ENCODE results near the gene LRRC25.

Gene LRRC25

GRCh38 chr19:18397242-18398202 lies at the start of gene LRRC25:
Gene LRRC25, minus strand, starts transcription at chr19:18397622. Its CDS starts 659 bp downstream, at chr19:18396963.
- DNase-seq (ENCODE audit: low read depth): no peak

- no peak for DNase-seq (ENCODE audit: low read depth)
These were observed 49.5 kb upstream of the LRRC25 start for GRCh38 chr19:18446811-18447359.

GRCh38 chr19:18446145-18446810 lies 48.9 kb upstream of the LRRC25 start:
- no peak for DNase-seq (ENCODE audit: low read depth)

GRCh38 chr19:18445262-18445948 lies 48.0 kb upstream of the LRRC25 start:
- DNase-seq (ENCODE audit: low read depth): no peak

DNA sequence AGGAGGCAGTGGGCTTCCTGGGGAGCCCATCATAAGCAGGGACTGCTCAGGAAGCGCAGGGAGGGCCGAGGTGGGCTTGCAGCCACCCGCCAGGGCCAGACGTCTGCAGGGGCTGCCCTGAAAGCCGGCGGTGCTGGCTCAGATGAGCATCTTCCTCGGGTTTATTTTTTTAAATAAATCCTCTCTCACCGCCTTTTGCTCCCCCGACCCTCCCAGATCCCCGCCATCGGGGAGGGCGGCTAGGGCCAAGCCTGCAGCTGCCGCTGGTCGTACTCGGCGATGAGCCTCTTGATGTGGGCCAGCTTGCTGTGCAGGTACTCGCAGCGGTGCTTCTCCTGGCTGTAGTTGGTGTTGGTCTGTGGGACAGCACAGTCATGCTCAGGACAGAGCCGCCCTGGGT lies 47.1 kb upstream of the LRRC25 start:
- no peak for DNase-seq (ENCODE audit: low read depth)

DNA sequence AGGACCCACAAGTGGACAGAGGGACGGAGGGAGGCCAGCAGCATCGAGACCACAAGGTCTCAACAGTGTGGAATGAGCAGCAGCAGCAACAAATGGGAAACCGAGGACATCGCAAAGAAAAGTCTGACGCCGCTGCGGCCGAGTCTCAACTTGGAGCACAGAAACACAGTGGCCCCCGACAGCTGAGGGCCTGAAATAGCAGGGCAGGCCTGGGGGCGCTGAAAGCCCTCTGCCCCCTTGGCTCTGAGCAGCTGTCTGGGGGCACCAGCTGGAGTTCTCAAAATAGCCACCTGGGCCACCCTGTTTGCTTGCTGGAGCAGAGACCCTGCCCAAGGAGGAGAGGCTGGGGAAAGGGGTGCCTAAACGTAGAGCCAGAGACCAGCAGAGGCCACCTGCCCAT lies 46.4 kb upstream of the LRRC25 start:
- no peak for DNase-seq (ENCODE audit: low read depth)

GRCh38 chr19:18443406-18443805 lies 46.0 kb upstream of the LRRC25 start:
- DNase-seq (ENCODE audit: low read depth): no peak

DNA sequence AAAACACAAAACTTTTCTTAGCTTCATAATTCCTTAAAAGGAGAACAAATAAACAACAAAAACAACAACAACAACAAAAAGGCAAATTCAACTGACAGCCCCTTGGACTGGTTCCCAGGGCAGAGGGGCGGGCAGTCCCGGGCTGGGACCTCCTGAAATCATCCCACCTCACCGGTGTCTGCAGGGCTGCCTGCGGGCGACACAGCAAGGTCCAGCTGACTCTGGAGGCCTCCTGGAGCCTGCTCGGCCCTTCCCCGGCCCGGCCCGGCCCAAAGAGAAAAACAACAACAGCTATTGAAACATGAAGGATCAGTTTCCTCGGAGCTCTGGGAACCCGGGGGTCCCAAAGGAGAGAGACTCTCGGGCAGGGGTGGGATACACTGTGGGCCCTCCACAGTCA lies 45.5 kb upstream of the LRRC25 start:
- no peak for DNase-seq (ENCODE audit: low read depth)

DNA sequence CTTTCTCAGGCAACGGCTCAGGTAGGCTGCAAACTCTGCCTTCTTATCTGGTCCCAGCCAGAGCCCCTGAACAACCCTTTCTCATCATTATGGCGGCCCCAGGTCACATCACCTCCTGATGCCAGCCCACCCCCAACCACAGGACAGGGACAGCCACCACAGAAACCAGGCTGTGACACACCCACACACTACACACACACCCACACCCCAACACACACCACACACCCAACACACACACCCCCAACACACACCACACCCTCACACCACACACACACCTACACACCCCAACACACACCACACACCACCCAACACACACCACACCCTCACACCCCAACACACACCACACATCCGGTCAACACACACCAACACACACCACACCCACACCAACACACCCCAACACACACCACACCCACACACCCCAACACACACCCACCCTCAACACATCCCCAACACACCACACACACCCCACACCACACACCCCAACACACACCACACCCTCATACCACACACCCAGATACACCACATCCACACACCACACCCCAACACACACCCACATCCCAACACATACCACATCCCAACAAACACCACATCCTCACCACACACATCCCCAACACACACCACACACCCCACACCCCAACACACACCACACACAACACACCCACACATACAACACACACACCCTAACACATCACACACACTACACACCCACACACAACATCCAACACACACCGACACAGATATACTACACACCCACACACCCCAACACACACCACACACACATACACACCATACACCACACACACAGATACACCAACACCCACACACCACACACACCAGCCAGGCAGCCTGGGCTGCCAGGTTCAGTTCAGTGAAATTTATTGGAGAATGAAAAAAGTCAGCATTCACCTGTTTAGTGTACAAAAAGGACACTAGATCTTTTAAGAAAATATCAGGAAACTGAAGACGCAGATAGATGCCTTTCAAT lies 44.7 kb upstream of the LRRC25 start:
- no peak for DNase-seq (ENCODE audit: low read depth)

- DNase-seq (ENCODE audit: low read depth): no peak
These were observed 43.7 kb upstream of the LRRC25 start for GRCh38 chr19:18440936-18441803.

- DNase-seq (ENCODE audit: low read depth): no peak
These were observed 43.0 kb upstream of the LRRC25 start for GRCh38 chr19:18440415-18440877.

DNA sequence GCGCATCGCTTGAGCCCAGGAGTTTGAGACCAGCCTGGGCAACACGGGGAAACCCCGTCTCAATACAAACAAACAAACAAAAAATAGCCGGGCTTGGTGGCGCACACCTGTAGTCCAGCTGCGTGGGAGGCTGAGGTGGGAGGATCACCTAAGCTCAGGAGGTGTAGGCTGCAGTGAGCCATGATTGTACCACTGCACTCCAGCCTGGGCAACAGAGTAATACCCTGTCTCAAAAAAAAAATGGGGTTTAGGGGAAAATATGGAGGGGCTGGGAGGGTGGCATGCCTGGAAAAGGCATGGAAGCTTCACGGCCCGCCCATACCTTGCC lies 42.5 kb upstream of the LRRC25 start:
- DNase-seq (ENCODE audit: low read depth): no peak

DNA sequence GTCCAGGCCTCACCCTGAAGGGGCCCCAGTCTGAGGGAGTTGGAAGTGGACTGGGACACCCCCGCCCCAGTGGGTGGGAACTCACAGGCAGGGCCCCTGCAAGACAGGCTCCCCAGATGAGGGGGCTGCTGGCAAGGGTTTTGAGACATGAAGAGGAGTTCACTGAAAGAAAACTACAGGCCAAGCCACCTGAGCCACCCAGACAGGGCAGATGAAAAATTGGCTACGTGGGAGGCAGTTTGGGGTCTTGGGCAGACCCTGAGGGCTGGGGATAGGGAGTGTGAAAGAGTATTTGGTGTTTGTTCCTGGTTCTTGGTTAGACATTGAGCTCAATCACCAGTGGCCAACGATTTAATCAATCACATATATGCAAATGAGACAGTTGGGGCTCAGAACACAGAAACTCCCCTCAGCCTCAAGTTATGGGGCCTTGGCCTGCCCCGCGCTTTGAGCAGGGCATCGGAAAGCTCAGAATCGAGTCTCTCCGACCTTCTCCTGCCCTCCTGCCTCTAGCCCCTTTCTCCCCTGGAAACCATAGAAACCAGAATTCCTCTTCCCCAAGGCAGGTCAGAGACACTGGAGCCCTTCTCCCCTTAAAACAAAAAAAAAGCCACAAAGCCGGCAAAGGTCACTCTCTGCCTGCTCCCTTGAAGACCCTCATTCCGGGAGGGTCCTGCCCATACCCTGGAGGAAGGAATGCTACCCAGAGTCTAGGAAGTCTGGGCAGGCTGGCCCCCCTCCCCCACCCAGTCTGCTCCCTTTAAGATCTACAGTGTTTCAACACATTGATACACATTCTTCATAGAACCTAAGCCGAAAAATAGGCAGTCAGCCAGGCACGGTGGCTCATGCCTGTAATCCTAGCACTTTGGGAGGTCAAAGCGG lies 41.8 kb upstream of the LRRC25 start:
- DNase-seq (ENCODE audit: low read depth): no peak

- DNase-seq (ENCODE audit: low read depth): no peak
These were observed 41.1 kb upstream of the LRRC25 start for GRCh38 chr19:18438331-18439024.

DNA sequence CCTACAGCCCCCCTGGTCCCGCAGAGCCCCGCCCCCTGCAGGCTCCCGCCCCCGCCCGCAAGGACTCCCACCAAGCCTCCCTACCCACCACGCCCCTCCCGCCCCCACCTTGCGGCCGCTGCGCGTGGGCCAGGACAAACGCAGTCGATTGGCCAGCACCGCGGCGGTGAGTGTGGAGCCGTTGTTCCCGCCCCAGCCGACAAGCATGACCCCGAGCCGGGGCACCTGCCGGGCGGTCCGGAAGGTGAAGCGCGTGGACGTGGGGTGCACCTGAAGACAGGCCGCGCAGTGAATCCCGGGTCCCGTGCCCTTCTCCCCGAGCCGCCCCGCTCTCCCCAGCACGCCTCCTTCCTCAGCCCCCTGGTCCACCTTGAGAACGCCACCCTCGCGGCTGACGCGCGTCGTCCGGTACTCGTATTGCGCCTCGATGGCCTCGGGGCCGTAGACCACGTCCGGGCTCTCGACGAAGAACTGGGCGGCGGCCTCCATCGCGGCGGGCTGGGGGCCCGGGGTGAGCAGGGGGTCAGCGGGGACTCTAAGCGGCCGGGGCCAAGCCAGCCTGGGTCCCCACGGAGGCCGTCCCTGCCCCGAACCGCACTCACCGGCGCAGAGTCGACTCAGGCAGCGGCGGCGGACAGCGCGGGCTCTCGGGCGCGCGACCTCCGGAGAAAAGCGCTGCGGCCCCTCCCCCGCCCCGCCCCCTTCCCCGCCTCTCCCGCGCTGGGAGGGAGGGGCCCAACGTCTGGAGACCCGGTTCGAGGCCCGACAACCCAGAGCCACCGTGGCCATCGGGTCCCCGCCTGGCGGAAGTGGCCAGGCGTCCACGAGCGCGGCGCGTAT lies 40.3 kb upstream of the LRRC25 start, which contains the start of gene ISYNA1:
ISYNA1 (minus strand) TSS at position 643 of the 840 bp plus-strand sequence; CDS start at position 489, 154 bp downstream.
- peak; percentile 47 for DNase-seq (ENCODE audit: low read depth)

- peak; percentile 73 for DNase-seq (ENCODE audit: low read depth)
These were observed 39.5 kb upstream of the LRRC25 start for GRCh38 chr19:18436671-18437490.
